Adrenal gland (tissue), 12 donors: ENCODE results near the gene PLEKHG7. TPM values are rescaled to one million over a fixed set of nuclear protein-coding genes. Genes with fewer than 3 reads are reported as not detected.

ENCODE experiments used
- DNase-seq, 7 donors: peaks; one replicate each; pipeline ENCODE4 v3.0.0-alpha.2; 2019 to 2020
- H3K27ac ChIP-seq, 5 donors: fragments of 200-600 bp; sonication (generic) in 4 of 5; 1 replicate in 3 of 5; 2 replicates in 2 of 5; pipeline versions ENCODE4 v1.5.1 to v1.8.0; 2016 to 2020; ENCODE audit warnings: mild to moderate bottlenecking in 1 of 5
- H3K27me3 ChIP-seq: fragments of 200-600 bp; 2 replicates; pipeline ENCODE4 v1.8.0; 2021
- H3K36me3 ChIP-seq, 2 donors: fragments of 200-600 bp; replicated peaks in 1 of 2; 1 replicate in 1 of 2; 2 replicates in 1 of 2; pipeline versions ENCODE4 v1.5.1 to v1.8.0; 2018 to 2022
- H3K4me1 ChIP-seq, 2 donors: fragments of 200-600 bp; replicated peaks in 1 of 2; 1 replicate in 1 of 2; 2 replicates in 1 of 2; pipeline versions ENCODE4 v1.5.1 to v1.8.0; 2018 to 2021
- H3K4me3 ChIP-seq, 4 donors: fragments of 200-600 bp; sonication (generic) in 3 of 4; one replicate each; pipeline ENCODE4 v1.5.1; 2016 to 2018
- H3K9me3 ChIP-seq, 3 donors: fragments of 200-600 bp; sonication (generic) in 1 of 3; replicated peaks in 1 of 3; 1 replicate in 2 of 3; 2 replicates in 1 of 3; pipeline versions ENCODE4 v1.5.1 to v1.8.0; 2016 to 2021
- POLR2A ChIP-seq, 2 donors: fragments of 450-650 bp; IDR thresholded peaks; one replicate each; pipeline ENCODE4 v1.6.1; 2017; ENCODE audit warnings: antibody characterized with exemption in 2 of 2, mild to moderate bottlenecking in 2 of 2, moderate library complexity in 1 of 2
- WGBS, 4 donors: extraction: QIAGEN DNeasy Blood & Tissue Kit in 2 of 4; methylation state at CpG; one replicate each; pipeline versions ENCODE4 v1.1.5 to v1.1.7; 2013 to 2017; 5-methylcytosine and 5-hydroxymethylcytosine counted together
- intact Hi-C, 2 donors: fragments of 100-400 bp; cut with DNase I; formaldehyde crosslinking; loops; one replicate each; pipeline versions ENCODE4 v1.14.1 to v1.15.0; 2022 to 2023
- polyA plus RNA-seq, 3 donors: library from polyadenylated mRNA; stranded (reverse); fragments of 200-250 nt in 2 of 3; fragments of 350-450 nt in 1 of 3; fragmentation: Illumina TruSeq in 1 of 3; extraction: RNeasy Lipid Tissue Mini Kit (QIAGEN cat#74804) in 1 of 3; gene quantifications; one replicate each; pipeline ENCODE4 v1.2.3, GENCODE V29; 2013 to 2014
- total RNA-seq, 9 donors: library from RNA; depleted of rRNA in 4 of 9; stranded (reverse); fragments of >200 nt in 4 of 9; fragments of 120-200 nt in 1 of 9; fragmentation: NEBNext Ultra II Directional in 1 of 9; extraction: Animal tissue kit (Norgen Biotek cat#: 25700) in 1 of 9; gene quantifications; one replicate each; pipeline versions ENCODE4 v1.1.0 to v1.2.4, GENCODE V29; 2013 to 2023
- TF ChIP-seq, protein P1 (sequence below), 6 experiments: fragments of 450-650 bp in 4 of 6; fragments of 200-600 bp in 2 of 6; sonication (generic) in 1 of 6; IDR thresholded peaks; 1 replicate in 5 of 6; 2 replicates in 1 of 6; pipeline versions ENCODE4 v1.5.1 to v1.8.0; 2016 to 2021; ENCODE audit warnings: antibody characterized with exemption in 6 of 6, mild to moderate bottlenecking in 2 of 6, moderate library complexity in 1 of 6
- donor health status: healthy with polysubstance abuse.
- donor health status: Bipolar disorder and iron deficiency.
- donor health status: DM: yes; HTN: yes; CAD: no.
- donor health status: DM: no; HTN: no; CAD: no.
- donor health status: DM: no; HTN: no; CAD: no.
- donor health status: DM: yes; HTN: yes; CAD: no.

Gene PLEKHG7
- total and polyA plus RNA-seq, 12 donors = not detected

DNA sequence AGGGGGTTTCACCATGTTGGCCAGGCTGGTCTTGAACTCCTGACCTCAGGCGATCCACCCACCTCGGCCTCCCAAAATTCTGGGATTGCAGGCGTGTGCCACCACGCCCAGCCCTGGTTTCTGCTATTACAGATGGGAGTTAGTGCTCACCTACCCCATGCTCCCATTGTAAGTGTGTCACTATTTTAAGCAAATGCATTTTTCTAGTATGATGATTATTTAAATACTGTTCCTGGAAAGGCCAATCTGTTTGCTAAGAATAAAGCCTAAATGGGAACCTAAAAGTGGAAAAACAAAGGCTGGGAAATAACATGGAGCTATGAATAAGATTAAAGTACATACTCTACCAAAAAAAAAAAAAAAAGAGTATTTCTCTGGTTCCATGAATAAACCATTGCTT lies 45.0 kb upstream of the PLEKHG7 start:
- no peaks in the 10 kb centered on the region for H3K27me3 ChIP-seq
- 93 to 99% (median 94%) methylated on average over 4 of the region's 4 CpGs for WGBS, 4 donors
- TF ChIP-seq, protein P1, sequence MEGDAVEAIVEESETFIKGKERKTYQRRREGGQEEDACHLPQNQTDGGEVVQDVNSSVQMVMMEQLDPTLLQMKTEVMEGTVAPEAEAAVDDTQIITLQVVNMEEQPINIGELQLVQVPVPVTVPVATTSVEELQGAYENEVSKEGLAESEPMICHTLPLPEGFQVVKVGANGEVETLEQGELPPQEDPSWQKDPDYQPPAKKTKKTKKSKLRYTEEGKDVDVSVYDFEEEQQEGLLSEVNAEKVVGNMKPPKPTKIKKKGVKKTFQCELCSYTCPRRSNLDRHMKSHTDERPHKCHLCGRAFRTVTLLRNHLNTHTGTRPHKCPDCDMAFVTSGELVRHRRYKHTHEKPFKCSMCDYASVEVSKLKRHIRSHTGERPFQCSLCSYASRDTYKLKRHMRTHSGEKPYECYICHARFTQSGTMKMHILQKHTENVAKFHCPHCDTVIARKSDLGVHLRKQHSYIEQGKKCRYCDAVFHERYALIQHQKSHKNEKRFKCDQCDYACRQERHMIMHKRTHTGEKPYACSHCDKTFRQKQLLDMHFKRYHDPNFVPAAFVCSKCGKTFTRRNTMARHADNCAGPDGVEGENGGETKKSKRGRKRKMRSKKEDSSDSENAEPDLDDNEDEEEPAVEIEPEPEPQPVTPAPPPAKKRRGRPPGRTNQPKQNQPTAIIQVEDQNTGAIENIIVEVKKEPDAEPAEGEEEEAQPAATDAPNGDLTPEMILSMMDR (IDR thresholded peaks at IDR 0.05) = no peak
- no peak for TF ChIP-seq POLR2A (IDR thresholded peaks at IDR 0.05)

DNA sequence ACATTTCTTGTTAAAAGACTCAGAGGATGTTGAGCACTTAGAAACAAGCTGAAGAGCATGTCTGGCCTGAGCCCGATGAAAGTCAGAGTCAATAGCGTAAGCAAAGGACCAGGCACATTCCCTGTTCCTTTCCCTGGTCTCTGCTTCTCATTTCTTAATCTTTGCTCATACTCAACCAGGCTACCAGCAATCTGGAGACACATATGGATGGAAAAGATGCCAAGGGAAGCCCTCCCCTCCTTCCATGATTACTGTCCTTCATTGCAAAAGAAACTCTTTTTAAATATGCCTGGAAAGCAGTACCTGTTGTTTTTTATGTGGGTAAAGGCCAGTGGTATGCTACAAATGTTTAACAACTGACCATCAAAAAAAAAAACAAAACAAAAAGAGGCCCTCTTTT lies 44.2 kb upstream of the PLEKHG7 start:
- H3K4me1 ChIP-seq = no peaks in the 10 kb centered on the region
- no peak overlapping the region for H3K4me3 ChIP-seq
- H3K27ac ChIP-seq = no peak overlapping the region
- TF ChIP-seq, protein P1 (IDR thresholded peaks at IDR 0.05) = no peak
- no peak for TF ChIP-seq POLR2A (IDR thresholded peaks at IDR 0.05)
- DNase-seq = no peak
- no peaks in the 10 kb centered on the region for H3K27me3 ChIP-seq
- WGBS, 4 donors = 93 to 100% (median 98%) methylated on average over 2 of the region's 2 CpGs
- intact Hi-C loops = loop anchor here in 1 of 2 donors (10.0 kb wide), 1 partner anchor 1284 kb away; no protein-coding TSS in a partner anchor
- H3K36me3 ChIP-seq = no peaks in the 10 kb centered on the region
- no peaks in the 10 kb centered on the region for H3K9me3 ChIP-seq

More for the DNA sequence above, 45.0 kb upstream of the PLEKHG7 start:
- Histone ChIP-seq H3K36me3 (no peaks in the 10 kb centered on the region), H3K9me3 (no peaks in the 10 kb centered on the region), H3K27ac (no peak overlapping the region), H3K4me1 (no peaks in the 10 kb centered on the region), H3K4me3 (no peak overlapping the region)
- intact Hi-C loops = loop anchor here in 1 of 2 donors (10.0 kb wide), 1 partner anchor 1283 kb away; no protein-coding TSS in a partner anchor
- DNase-seq = no peak

DNA sequence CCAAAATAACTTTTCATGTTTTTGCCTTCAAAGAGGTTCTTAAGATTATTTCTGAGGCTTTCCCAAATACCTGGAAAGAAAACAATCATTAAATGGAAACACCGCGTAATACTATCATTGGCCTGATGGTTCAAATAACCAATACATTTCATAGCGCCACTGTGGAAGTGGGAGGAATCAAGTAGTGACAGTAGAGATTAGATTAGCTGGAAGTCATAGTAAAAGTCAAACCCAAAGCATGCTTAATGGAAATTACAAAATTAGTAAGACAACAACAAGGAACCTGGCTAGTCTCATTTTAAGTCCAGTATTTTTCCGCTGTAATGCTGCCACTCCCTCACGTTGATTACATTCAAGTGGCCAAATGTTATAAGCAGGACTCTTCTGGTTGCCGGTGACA lies 41.5 kb upstream of the PLEKHG7 start:
- DNase-seq = no peak
- TF ChIP-seq, protein P1 (IDR thresholded peaks at IDR 0.05) = no peak
- TF ChIP-seq POLR2A (IDR thresholded peaks at IDR 0.05) = no peak

DNA sequence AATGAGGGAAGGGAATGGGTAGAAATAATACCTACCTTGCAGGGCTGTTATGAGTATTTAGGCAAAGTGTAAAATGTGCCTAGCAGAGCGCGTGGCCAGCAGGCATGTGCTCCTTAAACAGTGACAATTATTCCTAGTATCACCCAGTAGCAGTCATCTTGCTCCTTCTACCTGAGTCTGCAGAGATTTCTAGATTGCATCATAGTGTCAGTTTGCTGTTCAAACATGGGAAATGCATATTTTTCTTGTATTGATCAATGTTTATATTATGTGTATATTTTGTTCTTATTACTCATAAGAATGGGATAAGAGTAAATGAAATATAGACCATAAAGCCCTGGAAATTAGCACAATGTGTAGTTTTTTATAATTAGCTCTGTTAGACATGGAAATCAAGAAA lies 37.3 kb upstream of the PLEKHG7 start:
- TF ChIP-seq, protein P1 (IDR thresholded peaks at IDR 0.05) = no peak
- H3K27me3 ChIP-seq = no peaks in the 10 kb centered on the region
- H3K9me3 ChIP-seq = no peaks in the 10 kb centered on the region
- WGBS, 4 donors = 98 to 100% (median 99%) methylated on average over 2 of the region's 2 CpGs
- no peak overlapping the region for H3K4me3 ChIP-seq
- no peaks in the 10 kb centered on the region for H3K4me1 ChIP-seq
- DNase-seq = no peak
- no peak overlapping the region for H3K27ac ChIP-seq
- intact Hi-C loops = no loop called here
- no peaks in the 10 kb centered on the region for H3K36me3 ChIP-seq

More for the DNA sequence above, 41.5 kb upstream of the PLEKHG7 start:
- Histone ChIP-seq H3K27me3 (no peaks in the 10 kb centered on the region), H3K4me3 (no peak overlapping the region), H3K9me3 (no peaks in the 10 kb centered on the region), H3K36me3 (no peaks in the 10 kb centered on the region), H3K27ac (no peak overlapping the region), H3K4me1 (no peaks in the 10 kb centered on the region)
- 91 to 94% (median 92%) methylated on average over 6 of the region's 6 CpGs for WGBS, 4 donors
- intact Hi-C loops = no loop called here
